HepG2 (cell line): ENCODE results near the gene KDM8. TPM values are rescaled to one million over a fixed set of nuclear protein-coding genes. Genes with fewer than 3 reads are reported as not detected.

Source experiments
- MAF1 ChIP-seq: sonication (generic); formaldehyde crosslinking; IDR thresholded peaks from 2 replicates; pipeline ENCODE4 v1.5.0; 2020; ENCODE audit warnings: missing genetic modification reagents, borderline replicate concordance
- MEIS2 ChIP-seq: sonication (generic); formaldehyde crosslinking; IDR thresholded peaks from 2 replicates; pipeline ENCODE4 v1.9.0; 2021; ENCODE audit warnings: mild to moderate bottlenecking, missing genetic modification reagents
- POLR2A ChIP-seq, 2 experiments: IDR thresholded peaks; 2 replicates each; pipeline ENCODE4 v1.6.1; 2011; ENCODE audit warnings: low read depth in 2 of 2, low read length in 2 of 2, mild to moderate bottlenecking in 1 of 2, moderate library complexity in 1 of 2; ENCODE audit not compliant: insufficient read depth in 1 of 2
- POLR2G ChIP-seq: fragments of 200-400 bp; formaldehyde crosslinking; IDR thresholded peaks from 2 replicates; pipeline ENCODE4 v1.6.1; 2018; ENCODE audit warnings: mild to moderate bottlenecking, low read depth, low read length, moderate library complexity
- REPIN1 ChIP-seq: sonication (generic); formaldehyde crosslinking; IDR thresholded peaks from 2 replicates; pipeline ENCODE4 v1.8.0; 2022; ENCODE audit warnings: missing genetic modification reagents, low read depth, mild to moderate bottlenecking, borderline replicate concordance
- SMAD9 ChIP-seq: sonication (generic); formaldehyde crosslinking; IDR thresholded peaks from 2 replicates; pipeline ENCODE4 v1.5.1; 2020; ENCODE audit warnings: mild to moderate bottlenecking, missing genetic modification reagents
- SRSF1 ChIP-seq: fragments of 200-400 bp; formaldehyde crosslinking; optimal IDR thresholded peaks from 2 replicates; pipeline ENCODE3; 2017; ENCODE audit warnings: mild to moderate bottlenecking, low read depth, low read length, moderate library complexity
- U2AF1 ChIP-seq: fragments of 200-400 bp; formaldehyde crosslinking; optimal IDR thresholded peaks from 2 replicates; pipeline ENCODE3; 2017; ENCODE audit warnings: mild to moderate bottlenecking, low read depth, low read length
- YEATS4 ChIP-seq: sonication (generic); formaldehyde crosslinking; IDR thresholded peaks from 2 replicates; pipeline ENCODE4 v1.4.0; 2020; ENCODE audit warnings: missing genetic modification reagents, borderline replicate concordance
- ZNF3 ChIP-seq: IDR thresholded peaks from 2 replicates; pipeline ENCODE4 v1.7.0; 2017; ENCODE audit warnings: inconsistent platforms
- ZNF329 ChIP-seq: sonication (generic); formaldehyde crosslinking; IDR thresholded peaks from 2 replicates; pipeline ENCODE4 v1.9.0; 2021; ENCODE audit warnings: low read depth, mild to moderate bottlenecking, missing genetic modification reagents
- polyA plus RNA-seq, 8 experiments: library from polyadenylated mRNA; depleted of rRNA in 3 of 8; stranded (reverse) in 7 of 8; unstranded in 1 of 8; fragments of >200 nt; fragmentation: Illumina TruSeq in 4 of 8; extraction: Trizol in 4 of 8; gene quantifications; 2 replicates each; pipeline versions ENCODE4 v1.2.1 to v1.2.3, GENCODE V29; 2011 to 2016; ENCODE audit warnings: low read depth in 4 of 8, missing spikeins in 1 of 8, mixed read lengths in 1 of 8; ENCODE audit not compliant: insufficient read depth in 1 of 8
- total RNA-seq, 5 experiments: library from RNA; depleted of rRNA; stranded (reverse); fragments of >200 nt; fragmentation: Illumina TruSeq; extraction: Trizol; gene quantifications; 2 replicates each; pipeline ENCODE4 v1.2.3, GENCODE V29; 2016; ENCODE audit warnings: low read depth in 1 of 5
- TF ChIP-seq, protein P1 (sequence below): sonication (generic); formaldehyde crosslinking; IDR thresholded peaks from 2 replicates; pipeline ENCODE4 v1.5.1; 2020; ENCODE audit warnings: mild to moderate bottlenecking, missing genetic modification reagents
- TF ChIP-seq, protein P2 (sequence below): sonication (generic); formaldehyde crosslinking; IDR thresholded peaks from 2 replicates; pipeline ENCODE4 v1.5.0; 2020; ENCODE audit warnings: missing genetic modification reagents, mild to moderate bottlenecking, borderline replicate concordance
- TF ChIP-seq, protein P3 (sequence below): sonication (generic); formaldehyde crosslinking; IDR thresholded peaks from 2 replicates; pipeline ENCODE4 v1.9.0; 2022; ENCODE audit warnings: low read depth, missing genetic modification reagents
- TF ChIP-seq, protein P4 (sequence below): sonication (generic); formaldehyde crosslinking; IDR thresholded peaks from 2 replicates; pipeline ENCODE4 v1.5.0; 2020; ENCODE audit warnings: mild to moderate bottlenecking, missing genetic modification reagents, borderline replicate concordance
- TF ChIP-seq, protein P5 (sequence below): sonication (generic); formaldehyde crosslinking; conservative IDR thresholded peaks from 2 replicates; pipeline ENCODE4 v1.8.0; 2022; ENCODE audit warnings: mild to moderate bottlenecking, moderate library complexity, missing genetic modification reagents
- TF ChIP-seq, protein P6 (sequence below): sonication (generic); formaldehyde crosslinking; IDR thresholded peaks from 2 replicates; pipeline ENCODE4 v1.4.0; 2020; ENCODE audit warnings: missing genetic modification reagents

KDM8 gene
- total and polyA plus RNA-seq, 2 of the 13 experiments (the other 11 are each of a cell fraction or from before 2014, with no cell fraction given) = 3.3 to 8.6 TPM

DNA sequence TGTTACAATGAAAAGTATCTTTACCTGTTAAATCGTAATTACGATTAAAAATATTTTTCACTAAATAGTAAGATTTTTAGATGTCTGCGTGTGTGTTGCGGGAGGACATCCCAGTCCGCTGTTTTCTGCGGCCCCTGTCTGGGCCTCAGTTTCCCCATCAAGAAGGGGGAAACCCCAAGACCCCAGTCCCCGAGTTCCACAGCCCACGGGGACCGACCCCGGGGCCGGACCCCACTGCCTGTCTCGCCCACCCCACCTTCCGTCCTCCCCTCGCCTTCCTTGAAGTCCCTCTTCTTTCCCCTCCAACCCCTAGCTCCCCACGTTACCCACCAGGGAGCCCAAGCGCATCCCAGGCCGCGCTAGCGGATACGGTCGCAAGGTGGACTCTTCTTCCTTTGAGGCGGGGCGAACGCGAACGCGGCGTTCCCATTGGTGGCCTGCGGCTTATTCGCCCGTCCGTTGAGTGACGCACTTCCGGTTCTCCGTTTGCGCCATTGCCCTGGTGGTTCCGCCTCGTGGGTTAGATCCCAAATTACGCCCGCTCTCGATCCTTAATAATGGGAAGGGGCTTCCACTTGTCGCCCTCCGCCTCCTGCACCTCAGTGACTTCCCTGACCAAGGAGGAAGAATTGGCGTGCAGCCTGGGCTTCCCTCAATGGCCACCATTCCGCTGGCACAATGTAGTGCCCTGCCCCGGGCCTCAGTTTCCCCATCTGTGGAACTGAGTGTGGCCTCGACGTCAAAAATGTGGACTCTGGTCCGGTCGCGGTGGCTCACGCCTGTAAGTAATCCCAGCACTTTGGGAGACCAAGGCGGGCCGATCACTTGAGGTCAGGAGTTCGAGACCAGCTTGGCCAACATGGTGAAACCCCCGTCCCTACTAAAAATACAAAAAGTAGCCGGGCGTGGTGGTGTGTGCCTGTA is 65.3 kb downstream of the KDM8 start, which contains the start of gene NSMCE1 (continued):
- TF ChIP-seq, protein P1, sequence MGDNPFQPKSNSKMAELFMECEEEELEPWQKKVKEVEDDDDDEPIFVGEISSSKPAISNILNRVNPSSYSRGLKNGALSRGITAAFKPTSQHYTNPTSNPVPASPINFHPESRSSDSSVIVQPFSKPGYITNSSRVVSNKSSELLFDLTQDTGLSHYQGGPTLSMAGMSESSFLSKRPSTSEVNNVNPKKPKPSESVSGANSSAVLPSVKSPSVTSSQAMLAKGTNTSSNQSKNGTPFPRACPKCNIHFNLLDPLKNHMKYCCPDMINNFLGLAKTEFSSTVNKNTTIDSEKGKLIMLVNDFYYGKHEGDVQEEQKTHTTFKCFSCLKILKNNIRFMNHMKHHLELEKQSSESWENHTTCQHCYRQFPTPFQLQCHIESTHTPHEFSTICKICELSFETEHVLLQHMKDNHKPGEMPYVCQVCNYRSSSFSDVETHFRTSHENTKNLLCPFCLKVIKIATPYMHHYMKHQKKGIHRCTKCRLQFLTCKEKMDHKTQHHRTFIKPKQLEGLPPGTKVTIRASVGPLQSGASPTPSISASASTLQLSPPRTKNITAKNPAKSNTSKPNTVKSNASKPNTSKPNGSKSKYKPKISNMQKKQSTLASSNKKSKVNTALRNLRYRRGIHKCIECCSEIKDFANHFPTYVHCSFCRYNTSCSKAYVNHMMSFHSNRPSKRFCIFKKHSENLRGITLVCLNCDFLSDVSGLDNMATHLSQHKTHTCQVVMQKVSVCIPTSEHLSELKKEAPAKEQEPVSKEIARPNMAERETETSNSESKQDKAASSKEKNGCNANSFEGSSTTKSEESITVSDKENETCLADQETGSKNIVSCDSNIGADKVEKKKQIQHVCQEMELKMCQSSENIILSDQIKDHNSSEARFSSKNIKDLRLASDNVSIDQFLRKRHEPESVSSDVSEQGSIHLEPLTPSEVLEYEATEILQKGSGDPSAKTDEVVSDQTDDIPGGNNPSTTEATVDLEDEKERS = peak; percentile 37; the same call in 1 of the 2 replicates
- TF ChIP-seq REPIN1 (CRISPR knock-in tag) (peak; percentile 40), ZNF329 (CRISPR knock-in tag) (peak; percentile 47; the same call in 1 of the 2 replicates), SRSF1 (peak; percentile 95), SMAD9 (CRISPR knock-in tag) (no peak), MEIS2 (CRISPR knock-in tag) (peak; percentile 35; the same call in 1 of the 2 replicates), YEATS4 (CRISPR knock-in tag) (peak; percentile 86), POLR2A (IDR thresholded peaks at IDR 0.05; ENCODE audit: insufficient read depth in 1 of 2, low read depth in 2 of 2, low read length in 2 of 2) (peak; percentile 87 to 93), U2AF1 (peak; percentile 97), POLR2G (peak; percentile 98), MAF1 (CRISPR knock-in tag) (0 out of 2 replicates have a peak, but pooled peaks have one; percentile 83), ZNF3 (no peak; the same call in 1 of the 2 replicates)
- TF ChIP-seq, protein P2, sequence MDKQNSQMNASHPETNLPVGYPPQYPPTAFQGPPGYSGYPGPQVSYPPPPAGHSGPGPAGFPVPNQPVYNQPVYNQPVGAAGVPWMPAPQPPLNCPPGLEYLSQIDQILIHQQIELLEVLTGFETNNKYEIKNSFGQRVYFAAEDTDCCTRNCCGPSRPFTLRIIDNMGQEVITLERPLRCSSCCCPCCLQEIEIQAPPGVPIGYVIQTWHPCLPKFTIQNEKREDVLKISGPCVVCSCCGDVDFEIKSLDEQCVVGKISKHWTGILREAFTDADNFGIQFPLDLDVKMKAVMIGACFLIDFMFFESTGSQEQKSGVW = no peak
- TF ChIP-seq, protein P3, sequence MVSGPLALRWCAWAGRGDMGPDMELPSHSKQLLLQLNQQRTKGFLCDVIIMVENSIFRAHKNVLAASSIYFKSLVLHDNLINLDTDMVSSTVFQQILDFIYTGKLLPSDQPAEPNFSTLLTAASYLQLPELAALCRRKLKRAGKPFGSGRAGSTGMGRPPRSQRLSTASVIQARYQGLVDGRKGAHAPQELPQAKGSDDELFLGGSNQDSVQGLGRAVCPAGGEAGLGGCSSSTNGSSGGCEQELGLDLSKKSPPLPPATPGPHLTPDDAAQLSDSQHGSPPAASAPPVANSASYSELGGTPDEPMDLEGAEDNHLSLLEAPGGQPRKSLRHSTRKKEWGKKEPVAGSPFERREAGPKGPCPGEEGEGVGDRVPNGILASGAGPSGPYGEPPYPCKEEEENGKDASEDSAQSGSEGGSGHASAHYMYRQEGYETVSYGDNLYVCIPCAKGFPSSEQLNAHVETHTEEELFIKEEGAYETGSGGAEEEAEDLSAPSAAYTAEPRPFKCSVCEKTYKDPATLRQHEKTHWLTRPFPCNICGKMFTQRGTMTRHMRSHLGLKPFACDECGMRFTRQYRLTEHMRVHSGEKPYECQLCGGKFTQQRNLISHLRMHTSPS (CRISPR knock-in tag) = peak; percentile 29; the same call in 1 of the 2 replicates
- TF ChIP-seq, protein P4, sequence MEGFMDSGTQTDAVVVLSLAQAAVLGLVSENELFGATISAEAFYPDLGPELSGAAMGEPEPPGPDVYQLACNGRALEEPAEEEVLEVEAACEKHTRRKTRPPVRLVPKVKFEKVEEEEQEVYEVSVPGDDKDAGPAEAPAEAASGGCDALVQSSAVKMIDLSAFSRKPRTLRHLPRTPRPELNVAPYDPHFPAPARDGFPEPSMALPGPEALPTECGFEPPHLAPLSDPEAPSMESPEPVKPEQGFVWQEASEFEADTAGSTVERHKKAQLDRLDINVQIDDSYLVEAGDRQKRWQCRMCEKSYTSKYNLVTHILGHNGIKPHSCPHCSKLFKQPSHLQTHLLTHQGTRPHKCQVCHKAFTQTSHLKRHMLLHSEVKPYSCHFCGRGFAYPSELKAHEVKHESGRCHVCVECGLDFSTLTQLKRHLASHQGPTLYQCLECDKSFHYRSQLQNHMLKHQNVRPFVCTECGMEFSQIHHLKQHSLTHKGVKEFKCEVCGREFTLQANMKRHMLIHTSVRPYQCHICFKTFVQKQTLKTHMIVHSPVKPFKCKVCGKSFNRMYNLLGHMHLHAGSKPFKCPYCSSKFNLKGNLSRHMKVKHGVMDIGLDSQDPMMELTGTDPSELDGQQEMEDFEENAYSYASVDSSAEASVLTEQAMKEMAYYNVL = peak; percentile 65; the same call in 1 of the 2 replicates
- TF ChIP-seq, protein P5, sequence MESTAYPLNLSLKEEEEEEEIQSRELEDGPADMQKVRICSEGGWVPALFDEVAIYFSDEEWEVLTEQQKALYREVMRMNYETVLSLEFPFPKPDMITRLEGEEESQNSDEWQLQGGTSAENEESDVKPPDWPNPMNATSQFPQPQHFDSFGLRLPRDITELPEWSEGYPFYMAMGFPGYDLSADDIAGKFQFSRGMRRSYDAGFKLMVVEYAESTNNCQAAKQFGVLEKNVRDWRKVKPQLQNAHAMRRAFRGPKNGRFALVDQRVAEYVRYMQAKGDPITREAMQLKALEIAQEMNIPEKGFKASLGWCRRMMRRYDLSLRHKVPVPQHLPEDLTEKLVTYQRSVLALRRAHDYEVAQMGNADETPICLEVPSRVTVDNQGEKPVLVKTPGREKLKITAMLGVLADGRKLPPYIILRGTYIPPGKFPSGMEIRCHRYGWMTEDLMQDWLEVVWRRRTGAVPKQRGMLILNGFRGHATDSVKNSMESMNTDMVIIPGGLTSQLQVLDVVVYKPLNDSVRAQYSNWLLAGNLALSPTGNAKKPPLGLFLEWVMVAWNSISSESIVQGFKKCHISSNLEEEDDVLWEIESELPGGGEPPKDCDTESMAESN (CRISPR knock-in tag) = peak; percentile 63; the same call in 1 of the 2 replicates
- TF ChIP-seq, protein P6, sequence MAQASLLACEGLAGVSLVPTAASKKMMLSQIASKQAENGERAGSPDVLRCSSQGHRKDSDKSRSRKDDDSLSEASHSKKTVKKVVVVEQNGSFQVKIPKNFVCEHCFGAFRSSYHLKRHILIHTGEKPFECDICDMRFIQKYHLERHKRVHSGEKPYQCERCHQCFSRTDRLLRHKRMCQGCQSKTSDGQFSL = no peak
